Neutrophil (primary cell): ENCODE results near the gene GSG1L.

ENCODE experiments used
- H3K27ac ChIP-seq: fragments of 200-600 bp; sonication (generic); 2 replicates; pipeline ENCODE4 v1.5.1; 2016; ENCODE audit warnings: mild to moderate bottlenecking, moderate library complexity
- H3K27me3 ChIP-seq: fragments of 200-600 bp; sonication (generic); 2 replicates; pipeline ENCODE4 v1.6.0; 2016; ENCODE audit warnings: mild to moderate bottlenecking
- H3K36me3 ChIP-seq: fragments of 200-600 bp; sonication (generic); 2 replicates; pipeline ENCODE4 v1.5.1; 2017
- H3K4me1 ChIP-seq, 2 experiments: fragments of 200-600 bp in 1 of 2; sonication (generic) in 1 of 2; 1 replicate in 1 of 2; 2 replicates in 1 of 2; pipeline versions ENCODE4 v1.5.1 to v1.6.1; 2013 to 2016; ENCODE audit warnings: low read depth in 1 of 2, low read length in 1 of 2, mild to moderate bottlenecking in 1 of 2, moderate library complexity in 1 of 2; ENCODE audit not compliant: control insufficient read depth in 1 of 2, insufficient read depth in 1 of 2
- H3K4me3 ChIP-seq, 2 experiments: fragments of 200-600 bp in 1 of 2; sonication (generic) in 1 of 2; 1 replicate in 1 of 2; 2 replicates in 1 of 2; pipeline ENCODE4 v1.5.1; 2013 to 2016; ENCODE audit warnings: low read depth in 1 of 2, low read length in 1 of 2, mild to moderate bottlenecking in 1 of 2, moderate library complexity in 1 of 2
- H3K9me3 ChIP-seq: fragments of 200-600 bp; sonication (generic); 2 replicates; pipeline ENCODE4 v1.5.1; 2016
- TF ChIP-seq, protein P1 (sequence below): fragments of 200-600 bp; sonication (generic); IDR thresholded peaks from 2 replicates; pipeline ENCODE4 v1.5.1; 2016; ENCODE audit warnings: antibody characterized with exemption

Gene GSG1L

DNA sequence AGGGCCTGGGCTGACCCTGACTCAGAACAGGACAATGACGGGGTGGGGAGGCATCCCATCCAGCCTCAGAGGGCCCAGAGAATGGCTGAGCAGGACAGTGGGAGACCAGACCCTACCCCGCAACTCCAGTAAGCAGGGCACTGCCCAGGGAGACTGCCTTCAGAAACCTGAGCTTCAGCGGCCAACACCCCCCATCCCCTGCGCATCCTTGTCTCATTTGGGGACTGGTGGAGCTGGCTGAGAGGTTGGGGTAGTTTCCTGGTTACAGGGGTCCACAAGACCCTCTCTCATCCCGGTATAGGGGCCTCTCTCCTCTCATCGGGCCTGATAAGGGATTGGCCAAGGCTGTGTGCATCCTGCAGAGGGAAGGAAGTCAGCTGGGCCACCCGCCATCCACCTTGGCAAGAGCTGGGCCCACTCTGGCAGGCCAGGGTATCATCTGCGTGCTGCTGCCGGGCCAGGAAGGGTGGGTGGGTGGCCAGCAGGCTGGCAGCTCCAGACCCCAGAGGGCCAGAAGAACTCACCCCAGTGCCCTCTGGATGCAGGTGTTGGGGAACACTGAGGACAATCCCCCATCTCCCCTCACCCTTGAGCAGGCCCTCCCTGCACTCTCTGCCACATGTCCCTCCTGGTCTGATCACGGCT, 284.5 kb downstream of the GSG1L start:
- Histone ChIP-seq H3K4me3 (no peak overlapping the region), H3K36me3 (peaks cover 31% of the 10 kb centered on the region), H3K27ac (no peak overlapping the region), H3K4me1 (no peaks in the 10 kb centered on the region), H3K27me3 (no peaks in the 10 kb centered on the region), H3K9me3 (no peaks in the 10 kb centered on the region)
- TF ChIP-seq, protein P1, sequence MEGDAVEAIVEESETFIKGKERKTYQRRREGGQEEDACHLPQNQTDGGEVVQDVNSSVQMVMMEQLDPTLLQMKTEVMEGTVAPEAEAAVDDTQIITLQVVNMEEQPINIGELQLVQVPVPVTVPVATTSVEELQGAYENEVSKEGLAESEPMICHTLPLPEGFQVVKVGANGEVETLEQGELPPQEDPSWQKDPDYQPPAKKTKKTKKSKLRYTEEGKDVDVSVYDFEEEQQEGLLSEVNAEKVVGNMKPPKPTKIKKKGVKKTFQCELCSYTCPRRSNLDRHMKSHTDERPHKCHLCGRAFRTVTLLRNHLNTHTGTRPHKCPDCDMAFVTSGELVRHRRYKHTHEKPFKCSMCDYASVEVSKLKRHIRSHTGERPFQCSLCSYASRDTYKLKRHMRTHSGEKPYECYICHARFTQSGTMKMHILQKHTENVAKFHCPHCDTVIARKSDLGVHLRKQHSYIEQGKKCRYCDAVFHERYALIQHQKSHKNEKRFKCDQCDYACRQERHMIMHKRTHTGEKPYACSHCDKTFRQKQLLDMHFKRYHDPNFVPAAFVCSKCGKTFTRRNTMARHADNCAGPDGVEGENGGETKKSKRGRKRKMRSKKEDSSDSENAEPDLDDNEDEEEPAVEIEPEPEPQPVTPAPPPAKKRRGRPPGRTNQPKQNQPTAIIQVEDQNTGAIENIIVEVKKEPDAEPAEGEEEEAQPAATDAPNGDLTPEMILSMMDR: no peak

DNA sequence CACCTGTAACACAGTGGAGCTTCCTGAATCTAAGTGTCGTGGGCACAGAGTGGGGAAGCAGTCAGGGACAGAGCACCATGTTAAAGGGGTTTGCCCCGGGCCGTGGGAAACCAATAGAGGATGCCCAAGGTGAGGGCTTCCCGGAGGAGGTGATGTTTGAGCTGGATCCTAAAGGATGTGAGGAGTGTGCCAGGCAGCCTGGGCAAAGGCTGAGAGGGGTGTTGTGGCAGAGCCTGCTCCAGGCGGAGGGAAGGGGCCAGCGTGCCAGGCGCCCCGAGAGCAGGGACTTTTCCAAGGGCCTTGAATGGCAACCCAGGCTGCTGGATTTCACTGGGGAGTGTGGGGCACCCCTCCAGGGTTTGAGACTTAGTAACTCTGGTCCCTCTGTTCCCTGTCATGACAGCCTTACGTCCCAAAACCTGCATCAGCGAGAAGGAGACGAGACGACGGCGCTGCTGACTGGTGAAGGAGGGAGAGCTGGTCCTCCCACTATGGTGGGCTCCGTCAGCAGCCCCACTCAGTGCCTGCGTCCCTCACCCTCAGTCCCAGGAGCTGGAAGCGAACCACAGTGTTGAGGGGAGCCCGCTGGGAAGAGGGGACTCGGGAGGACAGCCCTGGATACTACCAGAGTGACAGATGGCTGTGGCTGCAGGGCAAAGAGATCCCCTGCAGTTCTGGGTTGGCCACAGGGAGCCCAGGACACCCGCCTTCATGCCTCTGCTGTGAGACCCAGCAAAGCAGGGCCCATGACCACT, 285.2 kb downstream of the GSG1L start:
- H3K36me3 ChIP-seq: peaks cover 31% of the 10 kb centered on the region
- H3K4me3 ChIP-seq: no peak overlapping the region
- H3K9me3 ChIP-seq: no peaks in the 10 kb centered on the region
- H3K27ac ChIP-seq: no peak overlapping the region
- no peaks in the 10 kb centered on the region for H3K4me1 ChIP-seq
- no peaks in the 10 kb centered on the region for H3K27me3 ChIP-seq
- TF ChIP-seq, protein P1: no peak

DNA sequence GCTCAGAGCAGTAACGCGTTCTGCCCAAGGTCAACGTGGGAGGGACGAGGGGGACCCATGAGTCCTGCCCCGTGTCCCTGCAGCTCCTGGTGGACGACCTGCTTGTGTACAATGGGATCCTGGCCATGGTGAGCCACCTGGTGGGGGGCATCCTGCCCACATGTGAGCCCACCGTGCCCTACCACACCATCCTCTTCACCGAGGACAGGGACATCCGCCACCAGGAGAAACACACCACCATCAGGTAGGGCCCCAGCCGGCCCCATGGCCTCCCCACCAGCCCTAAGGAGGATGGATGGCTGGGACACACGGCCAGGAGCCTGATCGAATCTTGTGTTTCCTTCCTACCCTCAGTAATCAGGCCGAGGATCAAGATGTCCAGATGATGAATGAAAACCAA, 286.0 kb downstream of the GSG1L start:
- H3K36me3 ChIP-seq: peaks cover 33% of the 10 kb centered on the region

DNA sequence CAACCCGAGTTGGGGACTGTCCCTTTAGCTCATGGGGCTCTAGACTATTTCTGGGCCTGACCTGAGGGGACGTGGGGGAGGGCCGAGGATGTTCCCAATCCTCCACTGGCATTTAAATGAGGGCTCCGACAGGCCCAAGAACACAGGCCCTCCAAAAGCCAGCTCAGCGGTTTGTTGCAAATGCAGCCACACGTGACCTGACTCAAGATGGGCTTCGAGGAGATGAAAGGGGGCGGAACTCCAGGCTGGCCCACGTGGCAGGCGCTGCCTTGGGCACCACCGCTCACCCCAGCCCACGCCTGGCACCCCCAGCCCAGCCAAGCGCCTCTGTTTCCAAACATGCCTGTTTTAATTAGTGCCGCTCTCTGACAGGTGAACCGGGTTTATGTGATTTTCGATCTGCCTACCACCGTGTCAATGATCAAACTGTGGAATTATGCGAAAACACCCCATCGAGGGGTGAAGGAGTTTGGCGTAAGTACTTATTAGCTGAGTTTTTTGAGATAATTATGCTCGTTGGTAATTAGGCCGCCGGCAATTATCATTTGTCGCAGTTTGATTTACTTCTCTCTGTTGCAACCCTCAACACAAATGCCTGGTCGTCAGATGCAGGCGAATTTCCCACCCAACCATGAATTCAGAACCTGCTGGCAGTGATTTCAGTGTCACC, 286.8 kb downstream of the GSG1L start:
- TF ChIP-seq, protein P1: no peak
- no peaks in the 10 kb centered on the region for H3K27me3 ChIP-seq
- peaks cover 39% of the 10 kb centered on the region for H3K36me3 ChIP-seq
- H3K27ac ChIP-seq: no peak overlapping the region
- H3K4me3 ChIP-seq: no peak overlapping the region
- H3K4me1 ChIP-seq: no peaks in the 10 kb centered on the region
- H3K9me3 ChIP-seq: no peaks in the 10 kb centered on the region

More for the DNA sequence above, 286.0 kb downstream of the GSG1L start:
- H3K9me3 ChIP-seq: no peaks in the 10 kb centered on the region
- H3K4me1 ChIP-seq: no peaks in the 10 kb centered on the region
- no peak overlapping the region for H3K4me3 ChIP-seq
- no peak overlapping the region for H3K27ac ChIP-seq
- no peaks in the 10 kb centered on the region for H3K27me3 ChIP-seq
- TF ChIP-seq, protein P1: no peak

DNA sequence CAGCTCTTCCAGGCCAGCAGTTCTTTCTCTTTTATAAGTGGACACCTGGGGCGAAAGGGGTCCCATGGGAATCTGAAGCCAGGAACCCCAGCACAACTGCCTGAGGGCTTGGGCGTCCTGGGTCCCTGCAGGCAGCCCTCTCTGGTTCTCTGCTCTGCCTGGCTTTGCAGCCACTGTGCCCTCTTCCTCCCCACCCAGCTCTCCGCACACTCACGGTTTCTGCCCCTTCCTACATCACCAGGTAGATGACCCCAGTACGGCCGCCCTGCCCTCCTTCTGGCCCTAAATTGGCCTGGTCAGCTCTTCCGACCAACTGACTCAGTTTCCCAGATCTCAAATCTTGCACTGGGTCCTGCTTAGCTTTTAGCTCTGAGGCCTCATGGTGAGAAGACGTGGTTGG, 288.3 kb downstream of the GSG1L start:
- peaks cover 53% of the 10 kb centered on the region for H3K36me3 ChIP-seq
- H3K4me3 ChIP-seq: no peak overlapping the region
- no peaks in the 10 kb centered on the region for H3K27me3 ChIP-seq
- H3K27ac ChIP-seq: no peak overlapping the region
- no peaks in the 10 kb centered on the region for H3K4me1 ChIP-seq
- TF ChIP-seq, protein P1: no peak
- H3K9me3 ChIP-seq: no peaks in the 10 kb centered on the region
